Nephron progenitor cell (in vitro differentiated cells): ENCODE results near the gene ASB1.

Experiments used
- DNase-seq: peaks from one replicate; pipeline ENCODE4 v3.0.0; 2021
- H3K27ac Mint-ChIP-seq: 2 replicates; pipeline ENCODE4 v1.8.0; 2021; ENCODE audit warnings: mild to moderate bottlenecking, moderate library complexity, mixed read lengths
- H3K27me3 Mint-ChIP-seq: 2 replicates; pipeline ENCODE4 v1.8.0; 2021; ENCODE audit warnings: mild to moderate bottlenecking, low read depth, mixed read lengths; ENCODE audit not compliant: poor library complexity
- H3K36me3 Mint-ChIP-seq: 2 replicates; pipeline ENCODE4 v1.8.0; 2021; ENCODE audit warnings: low read depth, mixed read lengths
- H3K4me1 Mint-ChIP-seq: 2 replicates; pipeline ENCODE4 v1.8.0; 2021; ENCODE audit warnings: mixed read lengths
- H3K4me3 Mint-ChIP-seq: 2 replicates; pipeline ENCODE4 v1.8.0; 2021; ENCODE audit warnings: mild to moderate bottlenecking, moderate library complexity, mixed read lengths
- H3K9me3 Mint-ChIP-seq: 2 replicates; pipeline ENCODE4 v1.8.0; 2021; ENCODE audit warnings: mild to moderate bottlenecking, moderate library complexity, mixed read lengths
- TF ChIP-seq, protein P1 (sequence below): fragments of 200-600 bp; sonication (generic); IDR thresholded peaks from 2 replicates; pipeline ENCODE4 v1.5.0; 2021; ENCODE audit warnings: antibody characterized with exemption

ASB1 gene

GRCh38 chr2:238473523-238473922 is 46.8 kb downstream of the ASB1 start:
- TF ChIP-seq, protein P1, sequence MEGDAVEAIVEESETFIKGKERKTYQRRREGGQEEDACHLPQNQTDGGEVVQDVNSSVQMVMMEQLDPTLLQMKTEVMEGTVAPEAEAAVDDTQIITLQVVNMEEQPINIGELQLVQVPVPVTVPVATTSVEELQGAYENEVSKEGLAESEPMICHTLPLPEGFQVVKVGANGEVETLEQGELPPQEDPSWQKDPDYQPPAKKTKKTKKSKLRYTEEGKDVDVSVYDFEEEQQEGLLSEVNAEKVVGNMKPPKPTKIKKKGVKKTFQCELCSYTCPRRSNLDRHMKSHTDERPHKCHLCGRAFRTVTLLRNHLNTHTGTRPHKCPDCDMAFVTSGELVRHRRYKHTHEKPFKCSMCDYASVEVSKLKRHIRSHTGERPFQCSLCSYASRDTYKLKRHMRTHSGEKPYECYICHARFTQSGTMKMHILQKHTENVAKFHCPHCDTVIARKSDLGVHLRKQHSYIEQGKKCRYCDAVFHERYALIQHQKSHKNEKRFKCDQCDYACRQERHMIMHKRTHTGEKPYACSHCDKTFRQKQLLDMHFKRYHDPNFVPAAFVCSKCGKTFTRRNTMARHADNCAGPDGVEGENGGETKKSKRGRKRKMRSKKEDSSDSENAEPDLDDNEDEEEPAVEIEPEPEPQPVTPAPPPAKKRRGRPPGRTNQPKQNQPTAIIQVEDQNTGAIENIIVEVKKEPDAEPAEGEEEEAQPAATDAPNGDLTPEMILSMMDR, result no peak
- Mint-ChIP-seq H3K4me3 (no peak overlapping the region), H3K9me3 (peaks cover 83% of the 10 kb centered on the region), H3K36me3 (peaks cover 76% of the 10 kb centered on the region), H3K27me3 (no peaks in the 10 kb centered on the region), H3K27ac (peak overlapping the region; percentile 90), H3K4me1 (peaks cover 35% of the 10 kb centered on the region)
- DNase-seq, result no peak

GRCh38 chr2:238475034-238475433 is 48.3 kb downstream of the ASB1 start:
- peak overlapping the region; percentile 99 for H3K27ac Mint-ChIP-seq
- peaks cover 83% of the 10 kb centered on the region for H3K9me3 Mint-ChIP-seq
- TF ChIP-seq, protein P1, result no peak
- no peaks in the 10 kb centered on the region for H3K27me3 Mint-ChIP-seq
- peaks cover 78% of the 10 kb centered on the region for H3K36me3 Mint-ChIP-seq
- no peak for DNase-seq
- H3K4me1 Mint-ChIP-seq, result peaks cover 35% of the 10 kb centered on the region
- peak overlapping the region; percentile 45 for H3K4me3 Mint-ChIP-seq

DNA sequence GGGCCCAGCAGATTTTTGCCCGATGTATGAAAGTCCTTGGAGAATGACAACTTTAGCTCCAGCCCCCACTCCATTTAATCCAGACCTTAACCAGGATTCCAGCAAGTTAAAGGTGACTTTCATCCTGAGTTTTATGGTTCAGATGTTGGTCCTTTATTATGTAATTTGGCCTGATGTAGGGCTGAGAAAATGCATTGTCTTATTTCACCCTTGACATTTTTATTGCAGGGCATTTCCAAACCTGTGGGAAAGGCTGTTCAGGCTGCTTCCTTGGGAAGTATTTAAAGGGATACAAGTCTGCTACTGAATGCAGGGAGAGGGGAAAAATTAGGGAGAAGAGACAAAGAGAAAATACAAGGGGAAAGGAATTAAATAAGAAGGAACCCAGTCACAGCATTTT is 48.8 kb downstream of the ASB1 start:
- TF ChIP-seq, protein P1, result no peak
- no peaks in the 10 kb centered on the region for H3K27me3 Mint-ChIP-seq
- H3K4me3 Mint-ChIP-seq, result peak overlapping the region; percentile 55
- peak overlapping the region; percentile 99 for H3K27ac Mint-ChIP-seq
- no peak for DNase-seq
- peaks cover 83% of the 10 kb centered on the region for H3K9me3 Mint-ChIP-seq
- H3K36me3 Mint-ChIP-seq, result peaks cover 79% of the 10 kb centered on the region
- H3K4me1 Mint-ChIP-seq, result peaks cover 35% of the 10 kb centered on the region

DNA sequence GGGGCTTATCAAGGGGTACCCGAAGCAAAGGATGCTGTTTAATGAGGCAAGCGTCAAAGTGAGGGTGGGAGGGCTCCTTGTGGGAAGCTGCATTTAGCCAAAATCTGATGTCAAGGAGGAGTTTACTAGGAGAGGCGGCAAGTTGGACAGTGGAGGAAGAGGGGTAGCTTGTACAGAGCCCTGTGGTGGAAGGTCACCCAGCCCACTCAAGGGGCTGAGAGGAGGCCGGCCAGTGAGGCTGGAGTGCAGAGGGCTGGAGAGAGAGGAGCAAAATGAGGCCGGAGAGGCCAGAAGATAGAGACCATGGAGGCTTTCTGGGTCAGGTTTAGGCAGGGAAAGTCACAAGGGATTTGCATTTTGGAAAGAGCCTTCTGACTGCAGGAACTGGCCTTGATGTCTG is 49.5 kb downstream of the ASB1 start:
- DNase-seq, result no peak
- H3K27ac Mint-ChIP-seq, result peak overlapping the region; percentile 99
- H3K4me1 Mint-ChIP-seq, result peaks cover 35% of the 10 kb centered on the region
- peaks cover 81% of the 10 kb centered on the region for H3K9me3 Mint-ChIP-seq
- peaks cover 76% of the 10 kb centered on the region for H3K36me3 Mint-ChIP-seq
- TF ChIP-seq, protein P1, result no peak
- H3K4me3 Mint-ChIP-seq, result peak overlapping the region; percentile 21
- H3K27me3 Mint-ChIP-seq, result no peaks in the 10 kb centered on the region

DNA sequence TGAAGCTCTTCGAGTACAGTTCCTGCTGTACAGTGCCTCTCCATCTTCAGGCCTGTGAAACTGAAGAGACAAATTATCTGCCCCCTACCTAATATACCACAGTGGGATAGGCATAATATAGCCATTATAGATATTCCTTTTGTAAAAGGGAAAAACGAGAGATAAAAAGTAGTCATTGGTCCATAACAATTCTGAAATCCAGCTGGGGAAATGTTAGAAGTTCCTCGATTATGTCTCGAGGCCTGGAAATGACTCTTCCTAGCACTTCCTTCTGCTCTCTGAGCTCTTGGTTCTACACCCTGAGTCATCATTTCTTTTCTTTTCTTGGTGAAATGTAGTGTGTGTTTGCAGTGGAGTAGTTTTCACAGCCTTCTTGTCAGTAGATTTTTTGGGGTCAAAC is 51.5 kb downstream of the ASB1 start:
- DNase-seq, result no peak
- Mint-ChIP-seq H3K9me3 (peaks cover 65% of the 10 kb centered on the region), H3K27me3 (no peaks in the 10 kb centered on the region), H3K36me3 (peaks cover 58% of the 10 kb centered on the region), H3K4me1 (peaks cover 35% of the 10 kb centered on the region), H3K27ac (no peak overlapping the region), H3K4me3 (no peak overlapping the region)
- TF ChIP-seq, protein P1, result no peak

GRCh38 chr2:238479847-238480246 is 53.1 kb downstream of the ASB1 start:
- Mint-ChIP-seq H3K27me3 (no peaks in the 10 kb centered on the region), H3K4me3 (no peak overlapping the region), H3K27ac (no peak overlapping the region), H3K9me3 (peaks cover 49% of the 10 kb centered on the region), H3K4me1 (peaks cover 28% of the 10 kb centered on the region), H3K36me3 (peaks cover 47% of the 10 kb centered on the region)
- no peak for DNase-seq
- TF ChIP-seq, protein P1, result no peak
